ENCODE data around the gene RNU1-1.
"Not testable (repeated sequence)": the region's sequence is repeated elsewhere in the genome, so short reads cannot be mapped to it uniquely, and the experiment has no call there.

DNA sequence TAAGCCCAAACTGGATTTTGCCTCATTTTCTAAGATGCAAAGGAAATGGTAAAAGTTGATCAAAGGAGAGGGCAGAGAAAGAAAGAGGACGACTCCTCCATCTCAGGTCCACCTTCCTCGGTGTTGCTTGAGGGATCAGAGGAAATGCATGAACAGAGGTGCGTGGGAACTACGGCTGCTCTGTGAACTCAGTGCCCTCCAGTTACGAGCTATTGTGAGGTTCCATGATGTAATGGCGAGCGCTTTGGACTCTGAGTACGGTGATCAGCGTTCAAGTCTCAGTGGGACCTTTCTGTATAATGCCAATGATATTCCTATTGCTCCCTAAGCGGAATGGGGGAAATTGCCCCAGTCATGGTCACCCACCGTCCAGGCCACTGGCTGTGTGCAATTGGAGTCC is 39.2 kb upstream of the RNU1-1 start:
- TF ChIP-seq POLR2A (IDR thresholded peaks at IDR 0.05); POLR2AphosphoS5 (IDR thresholded peaks at IDR 0.05); EP300 (IDR thresholded peaks at IDR 0.05; ENCODE audit: low read depth): not testable (repeated sequence)
- TF ChIP-seq, protein P1, sequence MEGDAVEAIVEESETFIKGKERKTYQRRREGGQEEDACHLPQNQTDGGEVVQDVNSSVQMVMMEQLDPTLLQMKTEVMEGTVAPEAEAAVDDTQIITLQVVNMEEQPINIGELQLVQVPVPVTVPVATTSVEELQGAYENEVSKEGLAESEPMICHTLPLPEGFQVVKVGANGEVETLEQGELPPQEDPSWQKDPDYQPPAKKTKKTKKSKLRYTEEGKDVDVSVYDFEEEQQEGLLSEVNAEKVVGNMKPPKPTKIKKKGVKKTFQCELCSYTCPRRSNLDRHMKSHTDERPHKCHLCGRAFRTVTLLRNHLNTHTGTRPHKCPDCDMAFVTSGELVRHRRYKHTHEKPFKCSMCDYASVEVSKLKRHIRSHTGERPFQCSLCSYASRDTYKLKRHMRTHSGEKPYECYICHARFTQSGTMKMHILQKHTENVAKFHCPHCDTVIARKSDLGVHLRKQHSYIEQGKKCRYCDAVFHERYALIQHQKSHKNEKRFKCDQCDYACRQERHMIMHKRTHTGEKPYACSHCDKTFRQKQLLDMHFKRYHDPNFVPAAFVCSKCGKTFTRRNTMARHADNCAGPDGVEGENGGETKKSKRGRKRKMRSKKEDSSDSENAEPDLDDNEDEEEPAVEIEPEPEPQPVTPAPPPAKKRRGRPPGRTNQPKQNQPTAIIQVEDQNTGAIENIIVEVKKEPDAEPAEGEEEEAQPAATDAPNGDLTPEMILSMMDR (IDR thresholded peaks at IDR 0.05): not testable (repeated sequence)

All from transverse colon (tissue), 4 donors.